Kidney epithelial cell (primary cell): Measurements from ENCODE around the gene ACTN1. TPM values are rescaled to one million over a fixed set of nuclear protein-coding genes. Genes with fewer than 3 reads are reported as not detected.

Source experiments
- DNase-seq: peaks from one replicate; pipeline ENCODE4 v3.0.0-alpha.2; 2010; ENCODE audit warnings: low read depth
- H3K27me3 ChIP-seq: 2 replicates; pipeline ENCODE4 v1.6.0; 2011; ENCODE audit warnings: low read length; ENCODE audit not compliant: control insufficient read depth, insufficient read depth
- H3K36me3 ChIP-seq: 2 replicates; pipeline ENCODE4 v1.5.1; 2011; ENCODE audit warnings: low read length; ENCODE audit not compliant: control insufficient read depth, insufficient read depth
- H3K4me3 ChIP-seq: 2 replicates; pipeline ENCODE4 v1.5.1; 2011; ENCODE audit warnings: low read depth, mild to moderate bottlenecking, control low read depth, low read length
- total RNA-seq: library from RNA; depleted of rRNA; stranded (reverse); fragments of >200 nt; gene quantifications from 2 replicates; pipeline ENCODE4 v1.2.3, GENCODE V29; 2015
- TF ChIP-seq, protein P1 (sequence below): IDR thresholded peaks from 2 replicates; pipeline ENCODE4 v1.5.1; 2011; ENCODE audit warnings: mild to moderate bottlenecking, moderate library complexity, low read length, control low read depth, inconsistent platforms; ENCODE audit not compliant: insufficient read depth, poor library complexity, severe bottlenecking

Gene ACTN1
- total RNA-seq, 1 donor from 2014 or later = 627 TPM

DNA sequence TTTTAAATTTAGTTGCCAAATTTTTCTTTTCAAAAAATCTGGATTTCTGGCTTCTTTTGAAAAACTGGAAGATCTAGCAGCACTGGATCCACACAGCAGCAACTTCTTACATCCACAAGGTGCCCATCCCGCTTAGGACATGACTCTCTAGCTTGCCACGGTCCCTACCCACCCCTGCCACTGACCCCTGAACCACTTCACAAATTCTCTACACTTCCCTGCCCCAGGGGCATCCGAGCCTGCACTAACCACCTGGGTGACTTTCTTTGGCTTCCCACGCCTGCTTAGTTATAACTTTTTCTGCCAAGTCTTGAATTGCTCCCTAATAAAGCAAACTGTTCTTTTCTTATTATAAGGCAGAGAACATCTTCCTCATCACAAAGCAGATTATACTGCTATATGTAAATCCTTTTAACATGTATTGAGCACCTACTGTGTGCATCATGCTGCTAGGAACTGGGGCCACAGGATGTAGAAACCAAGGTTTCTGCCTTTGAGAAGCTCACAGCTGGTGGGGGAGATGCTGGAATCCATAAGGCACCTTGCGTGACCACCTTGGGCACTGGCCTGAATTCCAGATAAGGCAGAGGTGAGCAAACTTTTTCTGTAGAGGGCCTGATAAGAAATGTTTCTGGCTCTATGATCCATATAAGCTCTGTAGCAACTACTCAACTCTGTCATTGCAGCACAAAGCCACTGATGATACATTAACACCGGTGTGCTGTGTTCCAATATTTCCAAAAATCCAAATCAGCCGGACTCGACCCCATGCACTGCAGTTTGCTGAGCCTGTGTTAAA, 59.8 kb downstream of the ACTN1 start:
- peaks cover 2% of the 10 kb centered on the region for H3K36me3 ChIP-seq
- TF ChIP-seq, protein P1, sequence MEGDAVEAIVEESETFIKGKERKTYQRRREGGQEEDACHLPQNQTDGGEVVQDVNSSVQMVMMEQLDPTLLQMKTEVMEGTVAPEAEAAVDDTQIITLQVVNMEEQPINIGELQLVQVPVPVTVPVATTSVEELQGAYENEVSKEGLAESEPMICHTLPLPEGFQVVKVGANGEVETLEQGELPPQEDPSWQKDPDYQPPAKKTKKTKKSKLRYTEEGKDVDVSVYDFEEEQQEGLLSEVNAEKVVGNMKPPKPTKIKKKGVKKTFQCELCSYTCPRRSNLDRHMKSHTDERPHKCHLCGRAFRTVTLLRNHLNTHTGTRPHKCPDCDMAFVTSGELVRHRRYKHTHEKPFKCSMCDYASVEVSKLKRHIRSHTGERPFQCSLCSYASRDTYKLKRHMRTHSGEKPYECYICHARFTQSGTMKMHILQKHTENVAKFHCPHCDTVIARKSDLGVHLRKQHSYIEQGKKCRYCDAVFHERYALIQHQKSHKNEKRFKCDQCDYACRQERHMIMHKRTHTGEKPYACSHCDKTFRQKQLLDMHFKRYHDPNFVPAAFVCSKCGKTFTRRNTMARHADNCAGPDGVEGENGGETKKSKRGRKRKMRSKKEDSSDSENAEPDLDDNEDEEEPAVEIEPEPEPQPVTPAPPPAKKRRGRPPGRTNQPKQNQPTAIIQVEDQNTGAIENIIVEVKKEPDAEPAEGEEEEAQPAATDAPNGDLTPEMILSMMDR = no peak
- no peak for DNase-seq
- no peak overlapping the region for H3K4me3 ChIP-seq
- H3K27me3 ChIP-seq = no peaks in the 10 kb centered on the region

DNA sequence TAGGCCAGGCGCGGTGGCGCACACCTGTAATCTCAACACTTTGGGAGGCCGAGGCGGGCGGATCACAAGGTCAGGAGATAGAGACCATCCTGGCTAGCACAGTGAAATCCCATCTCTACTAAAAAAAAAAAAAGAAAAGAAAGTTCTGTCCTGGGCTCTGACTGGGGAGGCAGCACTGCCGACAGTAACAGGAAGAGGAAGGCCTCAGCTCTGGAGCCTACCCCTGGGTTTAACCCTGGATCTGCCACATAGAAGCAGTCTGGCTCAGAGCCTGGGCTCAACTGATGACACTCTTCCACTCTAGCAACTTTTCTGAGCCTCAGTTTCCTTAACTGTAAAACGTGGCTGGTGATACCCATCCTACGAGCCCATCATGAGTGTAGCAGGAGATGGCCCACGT, 60.5 kb downstream of the ACTN1 start:
- Histone ChIP-seq H3K36me3 (peaks cover 2% of the 10 kb centered on the region), H3K27me3 (no peaks in the 10 kb centered on the region), H3K4me3 (no peak overlapping the region)
- no peak for DNase-seq
- TF ChIP-seq, protein P1 = no peak

- no peaks in the 10 kb centered on the region for H3K27me3 ChIP-seq
- TF ChIP-seq, protein P1 = no peak
- DNase-seq = no peak
- no peak overlapping the region for H3K4me3 ChIP-seq
- peaks cover 3% of the 10 kb centered on the region for H3K36me3 ChIP-seq
Observed at GRCh38 chr14:68916358-68916941, 62.7 kb downstream of the ACTN1 start.

DNA sequence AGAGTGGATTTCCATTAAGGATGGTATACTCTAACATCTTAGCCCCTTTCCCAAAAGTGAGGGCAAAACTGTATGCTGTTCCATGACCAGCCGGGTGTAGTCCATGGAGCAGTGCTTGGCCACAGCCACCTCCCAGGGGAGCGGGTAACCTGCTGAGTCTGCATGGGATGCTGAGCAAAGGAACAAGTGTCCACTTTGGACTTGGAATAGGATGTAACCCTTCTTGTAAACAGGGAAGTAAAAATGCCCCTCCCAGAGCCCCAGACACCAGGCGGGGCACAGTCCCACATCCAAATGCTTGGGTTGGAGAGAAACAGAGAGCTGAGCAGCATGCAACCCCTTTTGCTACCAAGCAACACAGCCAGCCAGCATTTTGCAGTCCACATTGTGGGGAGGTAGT, 65.6 kb downstream of the ACTN1 start:
- Histone ChIP-seq H3K36me3 (peaks cover 8% of the 10 kb centered on the region), H3K4me3 (no peak overlapping the region), H3K27me3 (no peaks in the 10 kb centered on the region)
- DNase-seq = no peak
- TF ChIP-seq, protein P1 = no peak

DNA sequence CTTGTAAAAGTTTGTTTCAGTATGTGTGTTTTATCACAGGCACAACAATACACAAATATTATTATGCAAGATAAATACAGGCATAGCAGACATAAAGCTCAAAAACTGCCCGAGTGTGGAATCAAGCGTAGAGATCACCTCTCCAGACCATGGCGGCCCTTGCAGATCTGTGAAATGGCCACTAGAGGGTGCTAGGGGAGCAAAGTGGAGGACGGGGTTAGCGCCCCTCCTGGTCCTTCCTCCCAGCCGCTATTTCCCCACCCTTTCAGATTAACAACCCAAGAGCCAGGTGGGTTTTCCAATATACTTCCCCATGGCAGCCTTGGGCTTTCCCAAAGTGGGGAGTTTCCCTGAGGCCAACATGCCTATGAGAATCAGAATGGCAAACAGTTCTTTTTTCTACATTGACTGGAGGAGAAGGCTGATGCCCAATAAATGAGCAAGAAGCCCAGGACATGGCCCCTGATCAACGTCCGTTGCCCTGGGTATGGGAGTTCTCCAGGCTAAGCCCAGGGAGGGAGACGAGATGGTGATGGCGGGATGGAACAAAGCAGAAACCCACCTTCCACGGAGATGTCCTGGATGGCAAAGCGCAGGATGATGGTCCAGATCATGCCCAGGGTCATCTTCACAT, 67.4 kb downstream of the ACTN1 start:
- TF ChIP-seq, protein P1 = peak; percentile 100
- Histone ChIP-seq H3K4me3 (no peak overlapping the region), H3K36me3 (peaks cover 10% of the 10 kb centered on the region), H3K27me3 (no peaks in the 10 kb centered on the region)
- no peak for DNase-seq

DNA sequence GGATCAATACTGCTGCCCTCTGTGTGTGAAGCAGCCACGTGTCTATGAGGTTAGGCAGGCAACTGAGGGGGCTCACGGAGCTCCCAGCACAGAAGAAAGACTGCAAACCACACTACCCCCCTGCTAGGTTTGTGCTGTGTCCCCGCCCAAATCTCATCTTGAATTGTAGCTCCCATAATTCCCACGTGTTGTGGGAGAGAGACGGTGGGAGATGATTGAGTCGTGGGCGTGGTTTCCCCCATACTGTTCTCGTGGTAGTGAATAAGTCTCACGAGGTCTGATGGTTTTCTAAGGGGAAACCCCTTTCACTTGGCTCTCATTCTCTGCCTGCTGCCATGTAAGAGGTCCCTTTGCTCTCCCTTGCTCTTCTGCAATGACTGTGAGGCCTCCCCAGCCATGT, 68.6 kb downstream of the ACTN1 start:
- TF ChIP-seq, protein P1 = no peak
- DNase-seq = no peak
- H3K4me3 ChIP-seq = no peak overlapping the region
- H3K27me3 ChIP-seq = no peaks in the 10 kb centered on the region
- peaks cover 14% of the 10 kb centered on the region for H3K36me3 ChIP-seq
